ENCODE data around the gene TAF1. TPM values are rescaled to one million over a fixed set of nuclear protein-coding genes. Genes with fewer than 3 reads are reported as not detected.

Gene TAF1
- total and polyA plus RNA-seq, 9 of the 15 experiments (the other 6 are each of a cell fraction or from before 2014, with no cell fraction given) = 6.4 to 45.1 (median 38.1) TPM

- H3K36me3 ChIP-seq (ENCODE audit: control insufficient read depth, insufficient read depth, low read length) = peaks cover 49% of the 10 kb centered on the region
- DNase-seq (ENCODE audit: extremely low read depth in 1 of 4, low spot score in 3 of 4) = peak in 1 of 4 experiments; percentile 25
- no peak overlapping the region for H3K9ac ChIP-seq (ENCODE audit: insufficient read depth in 1 of 2, low read depth in 2 of 2, low read length in 2 of 2)
- intact Hi-C loops (cut with micrococcal nuclease) = no loop called here
- in situ Hi-C loops (cut with MboI) = no loop called here
- H2AFZ ChIP-seq (ENCODE audit: low read depth, low read length) = no peak overlapping the region
- WGBS (ENCODE audit: insufficient coverage, low coverage, missing lambda C conversion rate) = 31% methylated on average over 4 of the region's 5 CpGs
- POLR2A ChIA-PET = interaction anchor here (1.0 kb wide), 1 partner anchor 10 kb away, joined by 3 read pairs; no protein-coding TSS in a partner anchor
- CTCF ChIA-PET (ENCODE audit: low intra/inter-chr PET ratio) = no interaction called here
- no peak for TF ChIP-seq MBD2 (IDR thresholded peaks at IDR 0.05; ENCODE audit: borderline replicate concordance, low read depth)
- TF ChIP-seq PRDM10 (IDR thresholded peaks at IDR 0.05; ENCODE audit: partially characterized antibody) = peak; percentile 89
- TF ChIP-seq TCF3 (CRISPR knock-in tag; IDR thresholded peaks at IDR 0.05) = peak; percentile 41; the same call in 1 of the 2 replicates
- peak; percentile 26; the same call in 1 of the 2 replicates for TF ChIP-seq POLR2AphosphoS5 (IDR thresholded peaks at IDR 0.05; ENCODE audit: control insufficient read depth, insufficient read depth, low read depth, low read length)
- no peak for TF ChIP-seq ZNF79 (CRISPR knock-in tag; IDR thresholded peaks at IDR 0.05; ENCODE audit: low read depth)
- TF ChIP-seq CBFA2T3 (IDR thresholded peaks at IDR 0.05) = peak; percentile 35
- peak; percentile 70 for TF ChIP-seq FOSL1 (tag; conservative IDR thresholded peaks at IDR 0.05)
- no peak for TF ChIP-seq ZBTB11 (CRISPR knock-in tag; IDR thresholded peaks at IDR 0.05)
- TF ChIP-seq ATF3 (IDR thresholded peaks at IDR 0.05) = peak; percentile 36; the same call in 1 of the 2 replicates
- no peak for TF ChIP-seq ATF3 (CRISPR knock-in tag; conservative IDR thresholded peaks at IDR 0.05)
- H3K4me2 ChIP-seq (ENCODE audit: insufficient read depth, low read length) = no peak overlapping the region
- no peaks in the 10 kb centered on the region for H3K9me3 ChIP-seq (replicated peaks; ENCODE audit: control insufficient read depth, insufficient read depth, low read depth, low read length)
- no peaks in the 10 kb centered on the region; the same call in 1 of the 2 replicates for H4K20me1 ChIP-seq (replicated peaks; ENCODE audit: control insufficient read depth, insufficient read depth, low read length)
- no peak overlapping the region for H3K27ac ChIP-seq (ENCODE audit: extremely low read depth, low read depth, low read length)
- no peak for FAIRE-seq
- H3K4me3 ChIP-seq = no peak overlapping the region
- no peaks in the 10 kb centered on the region for H3K27me3 ChIP-seq (ENCODE audit: control insufficient read depth in 2 of 2, insufficient read depth in 2 of 2, low read length in 2 of 2)
- ATAC-seq = peak; percentile 22; the same call in 1 of the 3 replicates
- H3K4me1 ChIP-seq (replicated peaks in 1 of 2; ENCODE audit: control insufficient read depth in 2 of 2, insufficient read depth in 2 of 2, low read length in 2 of 2) = no peaks in the 10 kb centered on the region; a peak in 2 of 5 replicates
- H3K79me2 ChIP-seq (ENCODE audit: control insufficient read depth, insufficient read depth, low read length) = no peaks in the 10 kb centered on the region
- no peaks in the 10 kb centered on the region for H3K9me1 ChIP-seq (ENCODE audit: control insufficient read depth, insufficient read depth, low read length)
- BruUV-seq (replicated peaks) = no TSS peak
Measured at GRCh38 chrX:71466979-71467523, 100.9 kb downstream of the TAF1 start.

Data from K562 (cell line).